ENCODE measurements around the gene SEMA5A. TPM values are rescaled to one million over a fixed set of nuclear protein-coding genes. Genes with fewer than 3 reads are reported as not detected.

The SEMA5A gene
- total and polyA plus RNA-seq, 2 donors (not counting 1 experiment from before 2014, with no cell fraction given) = not detected

- Histone ChIP-seq H2AFZ (ENCODE audit: insufficient read depth, low read depth, low read length, poor library complexity, severe bottlenecking) (no peak overlapping the region), H4K20me1 (ENCODE audit: control insufficient read depth, insufficient read depth, low read length, poor library complexity, severe bottlenecking) (no peaks in the 10 kb centered on the region), H3K4me1 (ENCODE audit: control insufficient read depth in 2 of 2, insufficient read depth in 2 of 2, low read length in 2 of 2) (no peaks in the 10 kb centered on the region), H3K9me3 (ENCODE audit: control extremely low read depth in 1 of 3, control insufficient read depth in 2 of 3, insufficient read depth in 1 of 3, low read length in 2 of 3) (no peaks in the 10 kb centered on the region), H3K4me2 (replicated peaks; ENCODE audit: low read depth, low read length, poor library complexity, severe bottlenecking) (no peak overlapping the region), H3K79me2 (ENCODE audit: control insufficient read depth, insufficient read depth, low read length) (no peaks in the 10 kb centered on the region), H3K27ac (ENCODE audit: low read length in 2 of 2) (no peak overlapping the region), H3K4me3 (ENCODE audit: control extremely low read depth in 1 of 5, extremely low read depth in 1 of 5, insufficient read depth in 1 of 5, low read depth in 2 of 5, low read length in 4 of 5) (no peak overlapping the region), H3K27me3 (replicated peaks in 1 of 4; ENCODE audit: control extremely low read depth in 1 of 4, control insufficient read depth in 3 of 4, insufficient read depth in 4 of 4, low read length in 3 of 4) (no peaks in the 10 kb centered on the region), H3K36me3 (replicated peaks in 1 of 2; ENCODE audit: control extremely low read depth in 1 of 2, control insufficient read depth in 1 of 2, extremely low read depth in 1 of 2, insufficient read depth in 2 of 2, low read length in 1 of 2) (no peaks in the 10 kb centered on the region), H3K9ac (ENCODE audit: low read length) (no peak overlapping the region)
- ChIA-PET POLR2A (no interaction called here), CTCF (no interaction called here)
- TF ChIP-seq CTCF (IDR thresholded peaks at IDR 0.05) (no peak), EZH2 (IDR thresholded peaks at IDR 0.05; ENCODE audit: borderline replicate concordance, insufficient read depth, low read depth, low read length, poor library complexity, severe bottlenecking) (no peak)
- WGBS (ENCODE audit: insufficient coverage) = 76% methylated on average over 2 of the region's 3 CpGs
- H3K4me3 Mint-ChIP-seq = no peak overlapping the region
- H3K9me3 Mint-ChIP-seq (ENCODE audit: insufficient read depth) = no peaks in the 10 kb centered on the region
- no peaks in the 10 kb centered on the region for H3K4me1 Mint-ChIP-seq
- H3K27ac Mint-ChIP-seq = no peak overlapping the region
- no peak for ATAC-seq (ENCODE audit: low read depth)
- intact Hi-C loops (cut with micrococcal nuclease) = loop anchor here (5.0 kb wide), 1 partner anchor 1323 kb away; no protein-coding TSS in a partner anchor
- DNase-seq = no peak
- no peaks in the 10 kb centered on the region for H3K27me3 Mint-ChIP-seq
These were observed 335.9 kb downstream of the SEMA5A start for GRCh38 chr5:9209846-9210492.

GRCh38 chr5:9207817-9208418 is 338.0 kb downstream of the SEMA5A start:
- Histone ChIP-seq H2AFZ (ENCODE audit: insufficient read depth, low read depth, low read length, poor library complexity, severe bottlenecking) (no peak overlapping the region), H3K4me2 (replicated peaks; ENCODE audit: low read depth, low read length, poor library complexity, severe bottlenecking) (no peak overlapping the region), H4K20me1 (ENCODE audit: control insufficient read depth, insufficient read depth, low read length, poor library complexity, severe bottlenecking) (no peaks in the 10 kb centered on the region), H3K36me3 (replicated peaks in 1 of 2; ENCODE audit: control extremely low read depth in 1 of 2, control insufficient read depth in 1 of 2, extremely low read depth in 1 of 2, insufficient read depth in 2 of 2, low read length in 1 of 2) (no peaks in the 10 kb centered on the region), H3K4me1 (ENCODE audit: control insufficient read depth in 2 of 2, insufficient read depth in 2 of 2, low read length in 2 of 2) (no peaks in the 10 kb centered on the region), H3K27me3 (replicated peaks in 1 of 4; ENCODE audit: control extremely low read depth in 1 of 4, control insufficient read depth in 3 of 4, insufficient read depth in 4 of 4, low read length in 3 of 4) (no peaks in the 10 kb centered on the region), H3K79me2 (ENCODE audit: control insufficient read depth, insufficient read depth, low read length) (no peaks in the 10 kb centered on the region), H3K9ac (ENCODE audit: low read length) (no peak overlapping the region), H3K9me3 (ENCODE audit: control extremely low read depth in 1 of 3, control insufficient read depth in 2 of 3, insufficient read depth in 1 of 3, low read length in 2 of 3) (no peaks in the 10 kb centered on the region), H3K27ac (ENCODE audit: low read length in 2 of 2) (no peak overlapping the region), H3K4me3 (ENCODE audit: control extremely low read depth in 1 of 5, extremely low read depth in 1 of 5, insufficient read depth in 1 of 5, low read depth in 2 of 5, low read length in 4 of 5) (no peak overlapping the region)
- intact Hi-C loops (cut with micrococcal nuclease) = loop anchor here (5.0 kb wide), 1 partner anchor 1321 kb away; no protein-coding TSS in a partner anchor
- Mint-ChIP-seq H3K4me1 (no peaks in the 10 kb centered on the region), H3K27me3 (no peaks in the 10 kb centered on the region), H3K27ac (no peak overlapping the region), H3K4me3 (no peak overlapping the region), H3K9me3 (ENCODE audit: insufficient read depth) (no peaks in the 10 kb centered on the region)
- ChIA-PET CTCF (interaction anchor here (0.9 to 2.1 kb wide), 2 partner anchors 1280 to 1320 kb away, joined by 10 to 11 read pairs; no protein-coding TSS in a partner anchor), POLR2A (no interaction called here)
- ATAC-seq (ENCODE audit: low read depth) (no peak), DNase-seq (peak; percentile 32)
- TF ChIP-seq EZH2 (IDR thresholded peaks at IDR 0.05; ENCODE audit: borderline replicate concordance, insufficient read depth, low read depth, low read length, poor library complexity, severe bottlenecking) = no peak
- peak; percentile 40 for TF ChIP-seq CTCF (IDR thresholded peaks at IDR 0.05)
- WGBS (ENCODE audit: insufficient coverage) = 25% methylated on average over 2 of the region's 5 CpGs

Measured in B cell (primary cell).